ELR (cell line): Measurements from ENCODE around the gene TMEM61.

Experiments used
- DNase-seq: peaks from one replicate; pipeline ENCODE4 v3.0.0-alpha.2; 2015; ENCODE audit warnings: low read depth

Gene TMEM61

GRCh38 chr1:54985556-54985955 lies 5.1 kb downstream of the TMEM61 start:
- DNase-seq = no peak

GRCh38 chr1:54986025-54986424 lies 5.6 kb downstream of the TMEM61 start:
- DNase-seq = no peak

GRCh38 chr1:54986533-54986932 lies 6.1 kb downstream of the TMEM61 start:
- no peak for DNase-seq

- DNase-seq = no peak
Measured at GRCh38 chr1:54987427-54987826, 7.0 kb downstream of the TMEM61 start.

- peak; percentile 43 for DNase-seq
Measured at GRCh38 chr1:54987919-54988705, 7.7 kb downstream of the TMEM61 start.

GRCh38 chr1:54988975-54989374 lies 8.5 kb downstream of the TMEM61 start:
- DNase-seq = no peak

- no peak for DNase-seq
Measured at GRCh38 chr1:54989473-54989872, 9.0 kb downstream of the TMEM61 start.

GRCh38 chr1:54989968-54990810 lies 9.8 kb downstream of the TMEM61 start:
- DNase-seq = no peak

- no peak for DNase-seq
Measured at GRCh38 chr1:54990916-54991315, 10.5 kb downstream of the TMEM61 start.

GRCh38 chr1:54991939-54992338 lies 11.5 kb downstream of the TMEM61 start:
- no peak for DNase-seq

- DNase-seq = no peak
Measured at GRCh38 chr1:54993140-54993539, 12.7 kb downstream of the TMEM61 start.

- no peak for DNase-seq
Measured at GRCh38 chr1:54994355-54994990, 14.0 kb downstream of the TMEM61 start.

GRCh38 chr1:54995013-54995760 lies 14.8 kb downstream of the TMEM61 start:
- DNase-seq = no peak

- DNase-seq = no peak
Measured at GRCh38 chr1:54995835-54996234, 15.4 kb downstream of the TMEM61 start.

GRCh38 chr1:54996359-54996868 lies 16.0 kb downstream of the TMEM61 start:
- peak; percentile 80 for DNase-seq

- DNase-seq = peak; percentile 36
Measured at GRCh38 chr1:54996869-54997710, 16.7 kb downstream of the TMEM61 start.

GRCh38 chr1:54997711-54997986 lies 17.2 kb downstream of the TMEM61 start:
- DNase-seq = no peak

- no peak for DNase-seq
Measured at GRCh38 chr1:54998100-54998499, 17.7 kb downstream of the TMEM61 start.

GRCh38 chr1:54998677-54999076 lies 18.2 kb downstream of the TMEM61 start, which contains the start of gene BSND:
Gene BSND, plus strand, starts transcription at chr1:54998933. Its CDS starts 254 bp downstream, at chr1:54999187.
- DNase-seq = no peak

- DNase-seq = no peak
Measured at GRCh38 chr1:55000110-55001085, 20.0 kb downstream of the TMEM61 start.
